NCI-H2196 (cell line): Measurements from ENCODE around the gene EPHB1.

Experiments
- DNase-seq: peaks from one replicate; lab custom pipeline; 2025; ENCODE audit not compliant: unreplicated experiment; lab: John Stamatoyannopoulos, UW

Gene EPHB1

DNA sequence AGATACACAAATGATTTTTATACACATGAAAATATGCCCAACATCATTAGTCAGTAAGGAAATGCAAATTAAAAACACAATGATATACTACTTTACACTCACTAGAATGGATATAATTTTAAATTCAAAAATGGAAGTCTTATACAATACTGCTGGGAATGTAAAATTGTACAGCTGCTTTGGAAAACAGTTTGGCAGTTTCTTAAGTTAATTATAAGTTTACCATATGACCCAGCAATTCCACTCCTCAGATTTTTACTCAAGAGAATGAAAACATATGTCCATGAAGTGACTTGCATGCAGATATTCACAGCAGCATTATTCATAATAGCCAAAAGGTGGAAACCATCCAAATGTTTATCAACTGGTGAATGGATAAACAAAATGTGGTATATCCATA is 281.3 kb downstream of the EPHB1 start:
- no peak for DNase-seq

DNA sequence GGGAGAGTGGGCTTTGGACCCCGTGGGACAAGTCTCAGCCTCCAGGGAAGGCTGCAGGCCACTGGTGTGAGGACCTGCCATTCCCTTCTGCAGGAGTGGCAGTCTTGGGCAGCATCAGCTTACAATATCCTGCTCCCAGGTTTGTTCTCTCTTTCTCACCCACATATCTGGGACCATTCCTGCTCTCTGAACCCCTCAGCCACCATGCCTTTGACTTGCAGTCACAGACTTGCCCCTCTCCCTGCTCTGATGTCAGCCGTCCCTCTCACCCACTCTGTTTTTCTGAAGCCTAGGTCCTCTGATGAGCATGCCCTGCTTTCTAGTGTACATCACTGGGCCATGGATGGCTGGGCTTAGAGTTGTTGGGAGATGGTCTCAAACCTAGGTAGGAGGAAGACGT is 282.1 kb downstream of the EPHB1 start:
- DNase-seq: no peak

DNA sequence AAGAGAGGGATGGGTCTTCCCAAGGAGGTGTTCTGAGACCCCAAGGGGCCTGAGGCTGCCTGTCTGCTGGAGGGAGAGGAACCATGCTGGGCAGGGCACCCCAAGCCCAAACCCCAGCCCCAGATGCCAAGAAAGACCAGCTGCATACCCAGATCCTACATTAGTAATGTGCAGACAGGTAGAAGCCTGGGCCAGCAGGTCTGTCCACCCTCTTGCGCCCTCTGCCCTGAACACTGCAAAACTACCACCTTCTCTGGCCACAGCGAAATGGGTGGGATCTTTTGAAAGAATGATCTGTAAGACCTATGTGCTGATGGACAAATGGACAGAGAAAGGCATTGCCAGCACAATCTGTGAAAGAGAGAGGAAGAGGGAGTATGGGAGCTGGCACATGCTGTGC is 283.2 kb downstream of the EPHB1 start:
- DNase-seq: no peak

DNA sequence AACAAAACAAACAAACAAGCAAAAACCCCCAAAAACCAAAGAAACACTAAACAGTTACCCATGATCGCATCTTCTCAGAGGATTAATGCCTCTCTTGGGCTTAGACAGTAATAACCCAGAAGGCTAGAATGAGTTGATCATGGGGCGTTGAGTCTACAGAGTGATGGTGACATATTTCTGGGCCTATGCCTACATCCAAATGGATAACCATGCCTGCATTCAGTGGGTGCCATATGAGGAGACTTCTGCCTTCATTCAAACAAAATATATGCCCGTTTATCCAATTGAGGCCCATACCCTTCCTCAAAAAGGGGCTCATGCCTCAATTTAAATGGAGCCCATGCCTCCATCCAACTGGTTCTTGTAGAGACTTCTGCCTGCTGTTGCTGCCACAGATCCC is 284.0 kb downstream of the EPHB1 start:
- no peak for DNase-seq

DNA sequence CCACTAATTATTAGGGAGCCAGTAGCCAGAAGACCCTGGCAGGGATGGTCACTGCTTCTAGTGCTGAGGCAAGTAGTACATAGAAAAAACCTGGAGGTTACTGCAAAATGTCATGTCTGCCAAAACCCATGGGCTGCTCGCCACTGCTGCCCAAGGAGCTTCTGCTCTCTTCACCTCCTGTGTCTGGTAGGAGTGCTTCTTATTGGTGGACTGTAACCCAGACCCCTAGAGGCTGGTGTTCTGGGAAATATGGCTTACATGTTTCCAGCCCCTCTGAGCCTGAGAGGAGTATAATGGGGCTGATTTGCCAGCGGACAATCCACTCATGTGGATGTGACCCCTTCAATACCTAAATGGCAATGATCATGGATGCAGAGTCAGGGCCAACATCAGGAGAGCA is 286.4 kb downstream of the EPHB1 start:
- DNase-seq: no peak

DNA sequence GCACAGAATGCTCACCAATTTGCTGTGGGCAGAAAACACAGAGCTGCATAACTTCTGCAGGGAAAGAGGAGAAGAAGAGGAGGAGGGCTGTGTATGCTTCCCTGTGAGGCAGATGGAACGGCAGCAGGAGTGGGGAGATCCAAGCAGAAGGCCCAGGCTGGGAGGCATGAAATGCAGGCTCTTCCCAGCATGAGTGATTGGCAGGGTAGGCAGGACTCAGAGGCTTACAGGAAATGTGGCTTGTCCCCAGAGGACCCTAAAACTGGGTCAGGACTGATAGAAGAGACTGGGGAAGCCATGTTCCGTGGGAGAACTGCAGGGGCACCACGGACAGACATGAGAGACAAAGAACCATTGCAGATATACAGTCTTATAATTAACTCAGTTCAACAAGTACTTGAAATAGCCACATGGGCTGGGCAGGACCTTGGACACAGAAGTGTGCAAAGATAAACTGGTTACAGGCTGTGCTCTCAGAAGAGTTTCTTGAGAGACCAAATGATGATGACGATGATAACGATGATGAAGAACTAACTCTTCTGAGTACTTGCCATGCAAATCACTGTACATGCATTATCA is 286.9 kb downstream of the EPHB1 start:
- DNase-seq: no peak

DNA sequence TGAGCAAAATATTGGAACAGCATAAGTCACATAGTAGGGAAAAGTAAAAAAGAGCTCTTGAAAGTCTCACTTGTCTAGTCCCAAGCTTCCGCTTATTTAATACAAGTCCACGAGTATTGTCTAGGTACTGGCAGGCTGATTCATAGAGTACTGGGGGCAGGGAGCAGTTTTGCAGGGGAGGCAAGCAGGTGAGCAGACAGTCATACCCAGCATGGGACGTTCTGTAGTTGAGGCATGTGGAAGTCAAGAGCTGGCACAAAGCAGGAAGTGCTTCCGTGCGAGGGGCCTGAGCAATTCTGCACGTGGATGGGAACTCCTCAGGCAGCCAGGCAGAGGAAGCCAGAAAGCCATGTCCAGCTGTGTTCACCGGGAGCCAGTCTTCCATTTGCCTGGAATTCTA is 287.6 kb downstream of the EPHB1 start:
- no peak for DNase-seq

DNA sequence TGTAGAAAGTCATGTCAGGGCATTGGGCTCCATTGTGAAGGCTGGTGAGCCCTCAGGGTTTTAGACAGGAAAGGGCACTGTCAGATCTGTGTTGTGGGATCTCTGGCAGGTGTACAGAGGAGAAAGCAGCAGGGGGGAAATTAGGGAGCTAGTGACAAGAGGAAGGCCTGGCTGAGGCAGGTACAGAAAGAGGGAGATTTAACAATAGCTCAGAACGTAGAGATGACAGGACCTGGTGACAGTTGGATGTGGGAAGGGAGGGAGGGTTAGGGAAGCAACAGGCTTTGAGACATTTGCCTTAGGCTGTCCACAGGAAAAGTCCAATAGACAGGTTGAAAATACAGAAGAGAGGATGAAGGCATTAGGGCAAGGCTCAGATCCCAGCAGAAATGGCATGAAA is 288.1 kb downstream of the EPHB1 start:
- no peak for DNase-seq

DNA sequence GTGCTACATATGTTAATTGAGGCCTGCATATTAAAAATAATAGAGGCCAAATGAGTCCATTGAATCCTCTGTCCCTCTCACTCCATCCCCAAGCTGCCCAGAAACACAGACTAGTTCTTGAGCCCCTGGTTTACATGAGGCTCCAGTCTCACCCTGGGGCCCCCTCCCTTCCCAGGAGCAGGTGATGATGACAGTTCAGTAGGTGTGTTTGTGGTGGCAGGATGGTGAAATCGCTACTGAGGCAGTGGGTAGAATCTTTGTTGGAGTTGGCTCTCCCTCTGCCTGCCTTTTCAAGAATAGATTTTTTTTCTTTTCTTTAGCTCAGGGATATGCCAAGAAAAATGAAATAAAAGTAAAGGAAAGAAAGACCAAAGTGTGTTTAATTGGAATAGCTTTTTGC is 288.7 kb downstream of the EPHB1 start:
- DNase-seq: no peak

DNA sequence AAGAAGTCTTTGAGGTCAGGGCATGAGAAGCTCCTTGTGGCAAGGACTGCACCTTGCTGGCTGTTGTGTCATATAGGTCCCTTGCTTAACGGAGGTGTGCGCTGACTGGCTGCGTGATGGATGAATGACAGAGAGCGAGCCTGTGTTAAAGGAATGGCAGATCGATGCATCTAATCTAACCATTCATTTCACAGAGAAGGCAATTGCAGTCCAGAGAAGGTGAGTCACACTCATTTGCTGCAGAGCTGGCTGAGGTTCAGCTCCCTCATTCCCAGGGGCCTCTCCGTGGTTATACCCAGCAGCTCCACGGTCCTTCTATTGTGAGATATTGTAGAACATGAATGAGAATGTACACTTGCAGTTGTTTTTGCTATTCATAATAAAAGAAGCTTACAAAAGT is 289.3 kb downstream of the EPHB1 start:
- no peak for DNase-seq

DNA sequence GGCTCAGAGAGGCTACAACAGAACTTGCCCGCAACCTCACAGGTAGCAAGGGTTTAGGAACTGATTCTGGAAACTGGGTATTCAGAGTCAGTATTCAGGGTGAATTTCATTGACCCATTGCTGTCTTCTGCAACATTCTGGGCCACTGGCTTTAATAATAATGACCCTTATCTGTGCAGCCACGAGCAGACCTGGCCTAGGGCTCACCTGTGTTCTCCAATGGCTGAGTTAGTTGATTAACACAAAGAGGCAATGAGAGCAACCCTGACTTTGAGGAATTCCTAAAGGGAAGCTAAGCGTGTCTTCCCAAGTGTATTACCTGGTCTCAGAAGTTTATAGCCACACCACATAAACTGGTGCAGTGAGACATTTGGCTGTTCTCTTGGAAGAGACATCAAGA is 289.9 kb downstream of the EPHB1 start:
- no peak for DNase-seq

DNA sequence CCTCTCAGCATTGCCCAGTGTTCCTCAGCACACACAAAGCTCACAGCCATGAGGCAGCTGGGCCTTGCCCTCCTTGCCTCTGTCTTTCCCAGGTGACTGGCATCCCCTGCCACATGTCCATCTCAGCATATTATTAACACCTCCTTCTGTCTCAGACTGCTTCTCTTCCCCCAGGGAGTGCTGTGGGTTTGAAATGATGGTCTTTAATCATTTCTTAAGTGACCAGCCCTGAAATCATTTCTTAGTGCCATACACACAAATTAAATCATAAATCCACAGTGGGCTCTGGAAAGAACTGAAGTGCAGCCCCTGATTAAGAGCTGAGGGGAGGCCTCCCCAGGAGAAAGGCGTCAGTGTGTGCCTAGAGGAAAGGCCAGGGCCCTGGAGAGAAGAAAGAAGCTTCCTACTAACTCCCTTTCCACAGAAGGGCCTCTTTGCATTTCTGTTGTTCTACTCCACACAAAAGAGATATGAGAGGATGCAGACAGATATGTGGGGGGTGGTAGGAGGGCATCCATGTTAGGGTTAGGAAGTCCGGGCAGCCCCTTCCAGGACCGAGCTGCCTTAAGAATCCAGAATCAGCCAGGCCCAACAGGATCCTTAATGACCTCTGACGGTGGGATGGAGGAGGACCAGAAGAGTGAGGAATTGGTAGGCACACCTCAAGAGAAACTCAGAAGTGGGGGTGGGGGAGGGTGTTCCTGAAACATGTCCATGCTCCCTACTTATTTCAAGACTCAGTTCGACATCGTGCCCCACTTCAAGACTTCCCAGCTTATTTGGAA is 290.8 kb downstream of the EPHB1 start:
- no peak for DNase-seq

DNA sequence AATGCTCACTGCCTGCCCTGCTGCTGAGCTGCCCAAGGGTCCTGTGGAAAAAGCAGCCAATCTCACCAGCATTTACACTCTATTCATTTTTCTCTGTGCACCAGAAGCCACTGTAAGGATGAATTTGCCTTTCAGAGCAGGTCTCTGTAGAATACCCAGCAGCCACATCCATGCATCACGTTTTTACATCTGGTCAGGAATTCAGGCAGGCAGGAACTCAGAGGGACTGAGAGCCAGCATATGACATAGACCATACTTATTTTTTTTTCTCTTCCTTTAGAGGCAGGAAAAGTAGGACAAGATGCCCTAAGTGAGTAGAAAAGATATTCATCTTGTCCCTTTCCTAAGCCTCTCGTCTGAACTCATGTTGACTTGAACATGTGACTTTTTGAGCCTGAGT is 292.7 kb downstream of the EPHB1 start:
- no peak for DNase-seq

DNA sequence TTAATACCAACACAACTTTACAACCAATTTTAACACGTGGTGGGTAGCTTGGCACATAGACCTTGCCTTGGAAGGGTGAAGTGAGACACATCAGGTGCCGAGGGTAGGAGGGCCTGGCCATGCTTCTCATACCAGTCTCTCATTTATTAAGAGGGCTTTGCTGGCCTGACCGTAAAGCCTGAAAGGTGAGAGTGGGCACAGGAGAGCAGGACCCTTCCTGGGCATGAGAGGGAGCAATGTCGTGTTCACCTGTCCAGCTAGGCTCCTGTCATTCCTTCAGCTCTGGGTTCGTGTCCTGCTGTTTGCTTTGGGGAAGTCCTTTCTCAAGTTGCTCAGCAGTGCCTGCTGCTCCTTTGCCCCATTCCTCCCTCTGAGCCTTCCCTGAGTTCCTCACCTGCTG is 294.4 kb downstream of the EPHB1 start:
- no peak for DNase-seq

DNA sequence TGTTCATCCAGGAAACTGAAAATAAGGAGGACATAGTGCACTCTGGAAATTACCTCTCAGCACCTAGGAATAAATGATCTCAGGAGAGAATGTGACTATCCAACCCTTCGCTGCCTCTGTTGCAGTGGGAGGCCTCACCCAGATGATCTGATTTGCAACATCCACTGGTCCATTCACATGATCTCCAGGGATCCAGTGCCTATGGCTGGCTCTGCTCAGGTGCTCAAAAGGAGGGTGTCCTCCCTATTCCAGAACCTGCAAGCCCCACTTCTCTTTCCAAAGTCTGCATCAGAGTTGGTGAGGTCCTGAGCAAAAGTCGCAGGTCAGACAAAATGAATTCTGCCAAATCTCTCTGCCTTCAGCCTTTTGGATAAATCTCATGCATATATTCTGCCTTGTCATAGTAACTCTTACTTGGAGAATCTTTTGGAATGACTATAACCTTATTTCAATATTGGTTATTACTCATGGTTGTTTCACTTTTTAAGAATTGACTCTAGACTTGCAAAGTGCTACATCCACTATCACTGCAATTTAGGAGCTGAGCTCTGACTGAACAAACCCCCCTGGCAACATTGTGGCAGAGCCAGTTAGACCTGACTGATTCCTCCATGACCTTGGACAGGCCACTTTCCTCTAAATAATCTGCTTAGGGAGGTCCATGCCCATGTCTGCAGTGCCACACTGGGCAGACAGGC is 295.1 kb downstream of the EPHB1 start:
- DNase-seq: no peak

DNA sequence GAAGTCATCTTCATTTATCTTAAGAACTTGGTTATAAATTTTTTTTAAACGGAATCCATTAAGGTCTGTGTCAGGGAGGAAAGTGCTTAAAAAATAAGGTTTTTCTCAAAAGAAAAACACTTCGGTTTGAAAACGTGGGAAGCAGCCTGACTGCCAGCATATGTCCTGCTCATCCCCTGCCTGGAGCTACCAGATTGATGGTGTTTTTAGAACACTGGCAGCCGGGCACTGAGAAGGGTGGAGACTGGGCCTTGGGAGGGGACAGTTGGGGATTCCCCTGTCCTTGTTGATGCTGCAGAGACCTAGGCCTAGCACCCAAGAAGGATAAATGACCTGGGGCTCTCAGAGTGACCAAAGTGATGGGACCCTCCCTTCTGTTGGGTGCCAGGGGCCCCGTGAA is 296.9 kb downstream of the EPHB1 start:
- no peak for DNase-seq

DNA sequence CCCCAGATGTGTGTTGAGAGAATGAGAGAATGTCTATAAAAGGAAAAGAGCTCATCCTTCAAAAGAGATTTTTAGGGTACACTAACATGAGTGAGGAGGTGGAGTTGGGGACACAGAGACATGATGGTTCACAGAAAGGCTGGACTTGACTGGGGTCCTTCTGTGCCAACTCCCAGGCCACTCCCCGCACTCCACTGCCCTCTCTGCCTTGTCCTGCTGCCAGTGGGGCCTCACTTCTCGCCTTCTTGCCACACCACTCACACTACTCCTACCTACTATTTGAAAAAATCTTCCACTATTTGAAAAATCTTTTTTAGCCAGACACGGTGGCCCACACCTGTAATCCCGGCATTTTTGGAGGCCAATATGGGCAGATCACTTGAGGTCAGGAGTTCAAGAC is 298.1 kb downstream of the EPHB1 start:
- DNase-seq: no peak

DNA sequence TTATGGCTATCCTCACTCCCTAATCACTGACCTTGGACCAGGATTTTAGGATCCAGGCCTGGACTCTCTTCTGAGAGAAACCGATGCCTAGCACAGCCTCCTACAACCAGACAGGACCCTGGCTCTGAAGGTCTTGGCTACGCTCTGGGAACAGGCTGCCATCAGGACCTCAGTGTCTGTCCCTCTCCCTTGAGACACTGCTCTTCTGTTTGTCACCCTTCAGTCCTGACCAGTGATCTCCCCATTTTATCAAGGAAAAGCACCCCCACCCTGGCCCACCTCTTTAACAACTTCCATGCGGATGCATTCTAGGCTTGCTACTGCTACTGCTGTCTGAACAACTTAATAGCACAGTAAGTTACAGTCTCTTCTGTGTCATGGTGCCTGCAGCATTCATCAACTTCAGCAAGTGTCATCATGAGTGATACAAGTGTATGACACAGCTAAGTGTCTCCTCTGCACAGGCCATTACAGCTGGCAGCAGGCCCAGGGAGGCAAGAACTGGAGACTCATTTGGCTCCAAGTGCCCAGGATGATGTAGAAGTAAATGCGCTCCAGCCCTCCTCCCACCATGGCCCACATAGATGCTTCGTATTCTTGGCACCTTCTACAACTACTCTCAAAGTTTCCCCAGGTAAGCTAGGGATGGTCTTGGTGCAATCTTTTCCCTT is 302.4 kb downstream of the EPHB1 start:
- DNase-seq: no peak

DNA sequence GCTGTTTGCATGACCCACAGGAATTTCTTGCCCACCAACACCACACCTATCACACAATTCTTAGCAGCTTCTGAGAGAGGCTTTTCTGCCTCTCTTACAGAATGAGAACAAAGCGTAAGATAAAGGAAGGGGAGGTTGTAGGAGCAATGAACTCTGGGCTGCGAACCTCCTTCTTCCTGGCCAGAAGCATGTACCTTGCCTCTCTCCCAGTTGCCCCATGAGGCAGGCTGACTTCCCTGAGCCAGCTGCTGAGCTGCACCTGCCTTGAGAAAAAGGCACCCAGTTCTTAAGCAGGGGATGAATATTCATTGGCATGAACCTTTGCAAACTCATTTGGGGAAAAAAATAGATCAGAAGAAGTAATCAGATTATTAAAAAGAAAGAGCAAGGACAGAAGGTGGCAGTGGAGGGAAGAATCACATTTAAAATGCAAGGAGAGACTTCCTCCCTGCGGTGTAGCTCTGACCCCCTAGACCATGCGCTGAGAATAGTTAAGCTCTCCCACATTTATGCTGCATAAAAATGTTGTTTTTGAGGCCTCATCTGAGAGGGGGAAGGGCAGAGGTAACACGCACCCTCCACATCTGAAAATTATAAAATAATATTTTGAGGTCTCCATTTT is 304.8 kb downstream of the EPHB1 start:
- DNase-seq: no peak

DNA sequence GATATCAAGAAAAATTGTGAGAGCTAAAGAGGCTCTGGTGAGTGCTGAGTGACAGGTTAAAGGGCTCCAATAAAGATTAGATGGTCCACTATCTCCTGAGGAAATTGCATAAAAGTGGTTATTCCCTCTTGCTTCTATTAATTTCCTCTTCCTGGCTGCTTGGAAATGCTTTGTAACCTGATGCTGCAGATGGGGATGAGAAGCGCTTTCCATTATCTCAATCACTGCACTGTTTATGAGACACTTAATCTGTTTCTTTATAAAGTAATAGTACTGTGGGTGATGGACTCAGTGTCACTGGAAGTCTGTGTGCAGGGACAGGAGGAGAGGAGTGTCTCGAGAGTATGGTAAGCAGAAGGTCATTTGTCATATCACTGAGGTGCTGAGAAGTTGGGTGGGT is 305.3 kb downstream of the EPHB1 start:
- no peak for DNase-seq

DNA sequence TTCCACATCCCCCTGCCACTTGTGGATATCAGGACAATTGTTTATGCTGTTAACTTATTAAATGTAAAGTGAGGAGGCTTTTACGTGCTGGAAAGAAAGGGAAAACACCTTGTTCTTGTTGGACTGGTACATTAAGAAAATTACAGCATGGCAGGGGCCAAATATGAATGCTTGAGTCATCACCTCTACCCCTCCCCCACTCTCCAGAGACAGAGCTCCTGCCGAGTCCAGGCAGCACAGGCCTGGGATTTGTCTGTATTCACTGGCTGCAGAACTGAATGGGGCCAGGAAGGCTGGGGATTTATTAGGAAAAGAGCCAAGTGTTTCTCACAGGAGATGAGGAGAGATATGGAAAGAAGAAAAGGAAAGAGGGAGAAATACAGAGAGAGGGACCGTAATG is 308.9 kb downstream of the EPHB1 start:
- no peak for DNase-seq

DNA sequence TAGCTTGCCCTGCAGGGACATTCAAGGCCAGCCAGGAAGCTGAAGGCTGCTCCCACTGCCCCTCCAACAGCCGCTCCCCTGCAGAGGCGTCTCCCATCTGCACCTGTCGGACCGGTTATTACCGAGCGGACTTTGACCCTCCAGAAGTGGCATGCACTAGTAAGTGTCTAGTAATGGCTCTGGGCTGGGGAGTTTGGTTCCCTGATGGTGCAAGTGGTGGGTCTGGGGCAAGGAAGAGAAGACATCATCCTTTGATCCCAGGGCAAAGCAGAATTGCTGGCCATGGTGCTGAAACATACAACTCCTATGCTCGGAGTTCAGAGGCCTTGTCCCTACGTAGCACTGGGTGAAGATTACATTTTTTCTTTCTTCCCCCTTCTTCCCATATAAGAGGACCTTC is 311.4 kb downstream of the EPHB1 start:
- no peak for DNase-seq
